Endothelial cell (in vitro differentiated cells): ENCODE results near the gene CTXN1. TPM values are rescaled to one million over a fixed set of nuclear protein-coding genes. Genes with fewer than 3 reads are reported as not detected.

ENCODE experiments used
- DNase-seq: peaks from one replicate; pipeline ENCODE4 v3.0.0; 2021; ENCODE audit warnings: low spot score
- H3K27ac Mint-ChIP-seq: one replicate; pipeline ENCODE4 v1.8.0; 2021; ENCODE audit warnings: mixed read lengths, inconsistent platforms; ENCODE audit not compliant: unreplicated experiment
- H3K27me3 Mint-ChIP-seq: one replicate; pipeline ENCODE4 v1.8.0; 2021; ENCODE audit warnings: mild to moderate bottlenecking, moderate library complexity, mixed read lengths, inconsistent platforms; ENCODE audit not compliant: unreplicated experiment
- H3K36me3 Mint-ChIP-seq: one replicate; pipeline ENCODE4 v1.8.0; 2021; ENCODE audit warnings: mild to moderate bottlenecking, low read depth, mixed read lengths, inconsistent platforms; ENCODE audit not compliant: unreplicated experiment
- H3K4me1 Mint-ChIP-seq: one replicate; pipeline ENCODE4 v1.8.0; 2021; ENCODE audit warnings: mild to moderate bottlenecking, mixed read lengths, inconsistent platforms; ENCODE audit not compliant: unreplicated experiment
- H3K4me3 Mint-ChIP-seq: one replicate; pipeline ENCODE4 v1.8.0; 2021; ENCODE audit warnings: mild to moderate bottlenecking, mixed read lengths, inconsistent platforms; ENCODE audit not compliant: unreplicated experiment
- H3K9me3 Mint-ChIP-seq: one replicate; pipeline ENCODE4 v1.8.0; 2021; ENCODE audit warnings: mixed read lengths, inconsistent platforms; ENCODE audit not compliant: unreplicated experiment
- CTCF ChIP-seq: fragments of 200-600 bp; sonication (generic); IDR thresholded peaks from one replicate; pipeline ENCODE4 v1.5.0; 2021; ENCODE audit warnings: antibody characterized with exemption; ENCODE audit not compliant: unreplicated experiment
- total RNA-seq: library from RNA; stranded (reverse); fragmentation: NEBNext Ultra II Directional; extraction: Animal tissue kit (Norgen Biotek cat#: 25700); gene quantifications from one replicate; pipeline ENCODE4 v1.2.1, GENCODE V29; 2021; ENCODE audit not compliant: unreplicated experiment

The CTXN1 gene
- total RNA-seq, 1 donor from 2014 or later, result 18.3 TPM

- Mint-ChIP-seq H3K27ac (no peak overlapping the region), H3K9me3 (no peaks in the 10 kb centered on the region), H3K4me1 (peaks cover 3% of the 10 kb centered on the region), H3K27me3 (peaks cover 15% of the 10 kb centered on the region), H3K36me3 (no peaks in the 10 kb centered on the region), H3K4me3 (no peak overlapping the region)
- DNase-seq, result no peak
- no peak for TF ChIP-seq CTCF
These were observed 27.1 kb upstream of the CTXN1 start for GRCh38 chr19:7953060-7953459.

- Mint-ChIP-seq H3K4me3 (no peak overlapping the region), H3K4me1 (no peaks in the 10 kb centered on the region), H3K27ac (no peak overlapping the region), H3K36me3 (no peaks in the 10 kb centered on the region), H3K9me3 (no peaks in the 10 kb centered on the region), H3K27me3 (peaks cover 8% of the 10 kb centered on the region)
- DNase-seq, result no peak
- TF ChIP-seq CTCF, result no peak
These were observed 22.0 kb upstream of the CTXN1 start for GRCh38 chr19:7947939-7948338.

GRCh38 chr19:7944177-7944761 is 18.3 kb upstream of the CTXN1 start:
- TF ChIP-seq CTCF, result peak; percentile 96
- Mint-ChIP-seq H3K36me3 (peaks cover 8% of the 10 kb centered on the region), H3K4me1 (no peaks in the 10 kb centered on the region), H3K27ac (peak overlapping the region; percentile 86), H3K4me3 (peak overlapping the region; percentile 93), H3K9me3 (no peaks in the 10 kb centered on the region), H3K27me3 (peaks cover 16% of the 10 kb centered on the region)
- peak; percentile 84 for DNase-seq

- no peaks in the 10 kb centered on the region for H3K4me1 Mint-ChIP-seq
- no peak for TF ChIP-seq CTCF
- DNase-seq, result peak; percentile 96
- H3K27me3 Mint-ChIP-seq, result peaks cover 16% of the 10 kb centered on the region
- H3K4me3 Mint-ChIP-seq, result peak within 1 kb of the TSS; percentile 93
- peaks cover 13% of the 10 kb centered on the region for H3K36me3 Mint-ChIP-seq
- peak within 1 kb of the TSS; percentile 86 for H3K27ac Mint-ChIP-seq
- H3K9me3 Mint-ChIP-seq, result no peaks in the 10 kb centered on the region
These were observed 17.7 kb upstream of the CTXN1 start, which contains the start of gene TIMM44 for GRCh38 chr19:7943444-7944176. Gene TIMM44, minus strand, starts transcription at chr19:7943666. Its CDS starts 15 bp downstream, at chr19:7943651.

GRCh38 chr19:7942981-7943443 is 17.1 kb upstream of the CTXN1 start:
- H3K27ac Mint-ChIP-seq, result peak overlapping the region; percentile 86
- no peak for DNase-seq
- no peak for TF ChIP-seq CTCF
- H3K9me3 Mint-ChIP-seq, result no peaks in the 10 kb centered on the region
- H3K4me1 Mint-ChIP-seq, result no peaks in the 10 kb centered on the region
- peak overlapping the region; percentile 93 for H3K4me3 Mint-ChIP-seq
- peaks cover 16% of the 10 kb centered on the region for H3K27me3 Mint-ChIP-seq
- peaks cover 14% of the 10 kb centered on the region for H3K36me3 Mint-ChIP-seq
